IMR-90 (cell line): ENCODE data around the gene NAA30. TPM values are rescaled to one million over a fixed set of nuclear protein-coding genes. Genes with fewer than 3 reads are reported as not detected.

Experiments
- ATAC-seq: fragments of 200-7000 bp; cut with Tn5 transposase; 2 replicates; pipeline ENCODE4 v1.9.1; 2020; ENCODE audit warnings: low read depth, mild to moderate bottlenecking, moderate library complexity
- BruUV-seq: library from RNA; stranded (reverse); fragments of 400-500 nt; replicated peaks from 2 replicates; lab custom pipeline; 2021; lab: Mats Ljungman, UMichigan
- CTCF ChIA-PET: fragments of 300-600 bp; formaldehyde crosslinking; extraction: SDS; loops from one replicate; lab custom pipeline; 2021; ENCODE audit warnings: antibody characterized with exemption; lab: Yijun Ruan, JAX
- POLR2A ChIA-PET: fragments of 300-600 bp; sonication (Branson Sonifier 250); formaldehyde crosslinking; loops from one replicate; lab custom pipeline; 2022; ENCODE audit warnings: antibody characterized with exemption; ENCODE audit not compliant: unreplicated experiment; lab: Charles Lee
- DNase-seq: peaks from one replicate; pipeline ENCODE4 v3.0.0; 2013
- H2AFZ ChIP-seq: replicated peaks from 2 replicates; pipeline ENCODE3; 2013; ENCODE audit warnings: low read length, mild to moderate bottlenecking; ENCODE audit not compliant: poor library complexity
- H2AK5ac ChIP-seq: 2 replicates; pipeline ENCODE4 v1.6.1; 2013; ENCODE audit warnings: low read depth, low read length, inconsistent platforms
- H2AK9ac ChIP-seq: replicated peaks from 2 replicates; pipeline ENCODE3; 2013; ENCODE audit warnings: mild to moderate bottlenecking, low read depth, low read length, moderate library complexity; ENCODE audit not compliant: poor library complexity
- H2BK120ac ChIP-seq: 2 replicates; pipeline ENCODE4 v1.6.1; 2013; ENCODE audit warnings: low read depth, low read length, inconsistent platforms
- H2BK15ac ChIP-seq: 3 replicates; pipeline ENCODE4 v1.6.1; 2013; ENCODE audit warnings: low read depth, low read length, inconsistent platforms
- H2BK20ac ChIP-seq: 2 replicates; pipeline ENCODE4 v1.6.1; 2013; ENCODE audit warnings: low read depth, mild to moderate bottlenecking, inconsistent platforms, low read length, moderate library complexity
- H2BK5ac ChIP-seq: 2 replicates; pipeline ENCODE4 v1.6.1; 2013; ENCODE audit warnings: mild to moderate bottlenecking, low read depth, low read length, inconsistent platforms; ENCODE audit not compliant: poor library complexity, severe bottlenecking
- H3K14ac ChIP-seq: replicated peaks from 2 replicates; pipeline ENCODE4 v1.6.1; 2013; ENCODE audit warnings: low read depth, low read length, inconsistent platforms
- H3K18ac ChIP-seq: 2 replicates; pipeline ENCODE4 v1.6.1; 2013; ENCODE audit warnings: low read depth, low read length, control low read depth
- H3K23ac ChIP-seq: 2 replicates; pipeline ENCODE4 v1.6.1; 2013; ENCODE audit warnings: low read depth, low read length, inconsistent platforms
- H3K27ac ChIP-seq: 2 replicates; pipeline ENCODE4 v1.5.1; 2013; ENCODE audit warnings: mild to moderate bottlenecking, control low read depth, low read length; ENCODE audit not compliant: insufficient read depth
- H3K27me3 ChIP-seq: 2 replicates; pipeline ENCODE4 v1.6.1; 2013; ENCODE audit warnings: low read length; ENCODE audit not compliant: control insufficient read depth, insufficient read depth
- H3K36me3 ChIP-seq: 2 replicates; pipeline ENCODE4 v1.6.1; 2013; ENCODE audit warnings: low read length, mixed read lengths; ENCODE audit not compliant: control insufficient read depth, insufficient read depth
- H3K4ac ChIP-seq: 2 replicates; pipeline ENCODE4 v1.6.1; 2013; ENCODE audit warnings: low read depth, low read length, inconsistent platforms
- H3K4me1 ChIP-seq: 2 replicates; pipeline ENCODE4 v1.6.1; 2013; ENCODE audit warnings: low read length, mixed read lengths; ENCODE audit not compliant: control insufficient read depth, insufficient read depth
- H3K4me2 ChIP-seq: 2 replicates; pipeline ENCODE4 v1.6.1; 2013; ENCODE audit warnings: low read depth, mild to moderate bottlenecking, control low read depth, low read length, moderate library complexity
- H3K4me3 ChIP-seq: 2 replicates; pipeline ENCODE4 v1.5.1; 2013; ENCODE audit warnings: low read depth, mild to moderate bottlenecking, control low read depth, low read length, moderate library complexity; ENCODE audit not compliant: insufficient read depth
- H3K56ac ChIP-seq: 2 replicates; pipeline ENCODE4 v1.6.1; 2013; ENCODE audit warnings: low read length, inconsistent platforms; ENCODE audit not compliant: insufficient read depth; ENCODE audit errors: extremely low read depth
- H3K79me1 ChIP-seq, 2 experiments: 2 replicates each; pipeline ENCODE4 v1.6.1; 2013; ENCODE audit warnings: low read length in 2 of 2, inconsistent platforms in 1 of 2, low read depth in 1 of 2
- H3K9ac ChIP-seq: 2 replicates; pipeline ENCODE4 v1.6.1; 2013; ENCODE audit warnings: low read depth, low read length, control low read depth
- H3K9me1 ChIP-seq: 2 replicates; pipeline ENCODE4 v1.6.1; 2013; ENCODE audit warnings: low read length, inconsistent platforms; ENCODE audit not compliant: insufficient read depth
- H3K9me3 ChIP-seq: 2 replicates; pipeline ENCODE4 v1.6.1; 2013; ENCODE audit warnings: low read length; ENCODE audit not compliant: control insufficient read depth, insufficient read depth
- H4K20me1 ChIP-seq: 2 replicates; pipeline ENCODE4 v1.6.1; 2013; ENCODE audit warnings: low read length, inconsistent platforms; ENCODE audit not compliant: insufficient read depth
- H4K5ac ChIP-seq: 2 replicates; pipeline ENCODE4 v1.6.1; 2013; ENCODE audit warnings: mild to moderate bottlenecking, low read depth, low read length, control low read depth
- H4K8ac ChIP-seq, 2 experiments: 2 replicates each; pipeline ENCODE4 v1.6.1; 2013; ENCODE audit warnings: low read depth in 2 of 2, low read length in 2 of 2, control low read depth in 1 of 2, inconsistent platforms in 1 of 2
- H4K91ac ChIP-seq: 2 replicates; pipeline ENCODE4 v1.6.1; 2013; ENCODE audit warnings: low read depth, low read length, inconsistent platforms; ENCODE audit not compliant: insufficient read depth
- BHLHE40 ChIP-seq: fragments of 150-350 bp; IDR thresholded peaks from 2 replicates; pipeline ENCODE4 v1.6.1; 2016; ENCODE audit warnings: mild to moderate bottlenecking, low read depth, low read length
- CEBPB ChIP-seq: IDR thresholded peaks from 2 replicates; pipeline ENCODE4 v1.6.1; 2012; ENCODE audit warnings: low read depth, low read length, improper control_type of control experiment
- CHD1 ChIP-seq: IDR thresholded peaks from 2 replicates; pipeline ENCODE4 v1.6.1; 2012; ENCODE audit warnings: low read depth, low read length, improper control_type of control experiment
- FOS ChIP-seq: fragments of 150-350 bp; IDR thresholded peaks from 2 replicates; pipeline ENCODE4 v1.6.1; 2016; ENCODE audit warnings: low read depth, low read length
- MAFK ChIP-seq: IDR thresholded peaks from 2 replicates; pipeline ENCODE4 v1.6.1; 2012; ENCODE audit warnings: low read depth, low read length, improper control_type of control experiment
- MAZ ChIP-seq: IDR thresholded peaks from 2 replicates; pipeline ENCODE4 v1.6.1; 2012; ENCODE audit warnings: low read depth, mild to moderate bottlenecking, low read length, improper control_type of control experiment, moderate library complexity, borderline replicate concordance
- MXI1 ChIP-seq: IDR thresholded peaks from 2 replicates; pipeline ENCODE4 v1.6.1; 2012; ENCODE audit warnings: low read depth, mild to moderate bottlenecking, low read length, moderate library complexity, borderline replicate concordance
- NFE2L2 ChIP-seq: fragments of 150-350 bp; IDR thresholded peaks from 2 replicates; pipeline ENCODE4 v1.6.1; 2016; ENCODE audit warnings: low read depth, mild to moderate bottlenecking, low read length
- POLR2A ChIP-seq: IDR thresholded peaks from 2 replicates; pipeline ENCODE4 v1.6.1; 2012; ENCODE audit warnings: mild to moderate bottlenecking, low read depth, low read length
- RAD21 ChIP-seq: IDR thresholded peaks from 2 replicates; pipeline ENCODE4 v1.6.1; 2012; ENCODE audit warnings: low read length, improper control_type of control experiment
- RCOR1 ChIP-seq: IDR thresholded peaks from 2 replicates; pipeline ENCODE4 v1.6.1; 2012; ENCODE audit warnings: mild to moderate bottlenecking, low read length, improper control_type of control experiment; ENCODE audit not compliant: insufficient replicate concordance
- RFX5 ChIP-seq: IDR thresholded peaks from 2 replicates; pipeline ENCODE4 v1.8.0; 2012; ENCODE audit warnings: low read depth, mild to moderate bottlenecking, low read length, moderate library complexity
- SMC3 ChIP-seq: fragments of 150-350 bp; IDR thresholded peaks from 2 replicates; pipeline ENCODE4 v1.6.1; 2016; ENCODE audit warnings: low read depth, mild to moderate bottlenecking, antibody characterized with exemption, low read length, moderate library complexity
- WGBS, 2 experiments: methylation state at CpG; one replicate each; pipeline versions ENCODE4 v1.1.5 to v1.1.7; 2013; ENCODE audit warnings: missing lambda C conversion rate in 2 of 2; ENCODE audit not compliant: insufficient read length in 1 of 2; ENCODE audit errors: extremely low coverage in 2 of 2; 5-methylcytosine and 5-hydroxymethylcytosine counted together
- dilution Hi-C: fragments of 300-500 bp; cut with HindIII; formaldehyde crosslinking; loops from one replicate; pipeline ENCODE4 v1.14.3; 2018; ENCODE audit warnings: low sequenced_read_pairs; ENCODE audit not compliant: unreplicated experiment
- in situ Hi-C: fragments of 300-500 bp; cut with MboI; formaldehyde crosslinking; loops from 3 replicates; pipeline ENCODE4 v1.14.3; 2019; ENCODE audit warnings: low sequenced_read_pairs, inconsistent platforms, mixed read lengths
- intact Hi-C: fragments of 100-400 bp; cut with micrococcal nuclease; formaldehyde crosslinking; loops from 2 replicates; pipeline ENCODE4 v1.10.0; 2022
- polyA plus RNA-seq, 3 experiments: library from polyadenylated mRNA; depleted of rRNA; stranded (reverse); fragments of >200 nt; gene quantifications; 2 replicates each; pipeline ENCODE4 v1.2.3, GENCODE V29; 2012; ENCODE audit warnings: low replicate concordance in 1 of 3
- total RNA-seq: library from RNA; depleted of rRNA; stranded (reverse); fragments of >200 nt; gene quantifications from 2 replicates; pipeline ENCODE4 v1.2.3, GENCODE V29; 2012
- TF ChIP-seq, protein P1 (sequence below): conservative IDR thresholded peaks from 2 replicates; pipeline ENCODE4 v1.5.1; 2012; ENCODE audit warnings: mild to moderate bottlenecking, low read depth, low read length, improper control_type of control experiment
- TF ChIP-seq, protein P2 (sequence below): fragments of 150-350 bp; IDR thresholded peaks from 2 replicates; pipeline ENCODE4 v1.6.1; 2016; ENCODE audit warnings: low read depth, mild to moderate bottlenecking, low read length, moderate library complexity, borderline replicate concordance
- TF ChIP-seq, protein P3 (sequence below): fragments of 150-350 bp; IDR thresholded peaks from 2 replicates; pipeline ENCODE4 v1.6.1; 2017; ENCODE audit warnings: mild to moderate bottlenecking, antibody characterized with exemption, low read length, low read depth

Gene NAA30
- total and polyA plus RNA-seq, 2 of the 4 experiments (the other 2 are of a cell fraction): 5.8 to 24.4 TPM

DNA sequence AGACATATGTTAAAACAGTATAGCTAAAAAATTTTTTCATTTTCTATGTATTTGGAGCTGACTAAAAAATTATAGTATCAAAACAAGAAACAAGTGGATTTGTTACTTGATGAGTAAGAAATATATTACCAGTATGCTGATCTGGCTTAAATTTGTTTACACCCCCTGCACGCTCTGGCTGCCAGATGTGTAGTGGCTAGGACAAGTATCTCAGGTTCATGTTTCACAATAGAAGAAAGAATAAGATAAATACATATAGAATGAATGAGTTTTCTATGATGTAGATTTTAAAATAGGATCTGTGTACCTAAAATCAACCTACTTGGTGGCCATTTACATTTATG, 13.1 kb downstream of the NAA30 start:
- Histone ChIP-seq H3K27ac (no peak overlapping the region), H3K9ac (no peak overlapping the region), H3K56ac (no peak overlapping the region), H3K23ac (no peak overlapping the region), H3K14ac (no peak overlapping the region), H3K9me3 (no peaks in the 10 kb centered on the region), H3K4me1 (peaks cover 1% of the 10 kb centered on the region; the same call in 1 of the 2 replicates), H2BK15ac (no peak overlapping the region), H3K27me3 (no peaks in the 10 kb centered on the region), H4K5ac (no peak overlapping the region), H2BK120ac (no peak overlapping the region), H2AK5ac (no peak overlapping the region), H3K4me2 (no peak overlapping the region), H2BK20ac (no peak overlapping the region), H3K4me3 (no peak overlapping the region), H4K20me1 (no peaks in the 10 kb centered on the region), H3K4ac (no peak overlapping the region), H4K91ac (no peak overlapping the region), H3K79me1 (peaks cover 18 to 38% of the 10 kb centered on the region in 2 experiments), H3K36me3 (peaks cover 14% of the 10 kb centered on the region), H4K8ac (no peak overlapping the region), H2AFZ (no peak overlapping the region), H2AK9ac (no peak overlapping the region), H3K9me1 (peaks cover 3% of the 10 kb centered on the region; the same call in 1 of the 2 replicates), H2BK5ac (no peak overlapping the region), H3K18ac (no peak overlapping the region)
- ATAC-seq: no peak
- in situ Hi-C loops: no loop called here
- ChIA-PET CTCF (no interaction called here), POLR2A (no interaction called here)
- no CpG with 5 or more reads among the region's 1 CpG for WGBS, 2 experiments
- no peak for TF ChIP-seq CEBPB
- TF ChIP-seq, protein P1, sequence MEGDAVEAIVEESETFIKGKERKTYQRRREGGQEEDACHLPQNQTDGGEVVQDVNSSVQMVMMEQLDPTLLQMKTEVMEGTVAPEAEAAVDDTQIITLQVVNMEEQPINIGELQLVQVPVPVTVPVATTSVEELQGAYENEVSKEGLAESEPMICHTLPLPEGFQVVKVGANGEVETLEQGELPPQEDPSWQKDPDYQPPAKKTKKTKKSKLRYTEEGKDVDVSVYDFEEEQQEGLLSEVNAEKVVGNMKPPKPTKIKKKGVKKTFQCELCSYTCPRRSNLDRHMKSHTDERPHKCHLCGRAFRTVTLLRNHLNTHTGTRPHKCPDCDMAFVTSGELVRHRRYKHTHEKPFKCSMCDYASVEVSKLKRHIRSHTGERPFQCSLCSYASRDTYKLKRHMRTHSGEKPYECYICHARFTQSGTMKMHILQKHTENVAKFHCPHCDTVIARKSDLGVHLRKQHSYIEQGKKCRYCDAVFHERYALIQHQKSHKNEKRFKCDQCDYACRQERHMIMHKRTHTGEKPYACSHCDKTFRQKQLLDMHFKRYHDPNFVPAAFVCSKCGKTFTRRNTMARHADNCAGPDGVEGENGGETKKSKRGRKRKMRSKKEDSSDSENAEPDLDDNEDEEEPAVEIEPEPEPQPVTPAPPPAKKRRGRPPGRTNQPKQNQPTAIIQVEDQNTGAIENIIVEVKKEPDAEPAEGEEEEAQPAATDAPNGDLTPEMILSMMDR: no peak
- no peak for TF ChIP-seq RFX5
- no peak for TF ChIP-seq RCOR1
- no peak for TF ChIP-seq MXI1
- TF ChIP-seq FOS: no peak
- TF ChIP-seq, protein P2, sequence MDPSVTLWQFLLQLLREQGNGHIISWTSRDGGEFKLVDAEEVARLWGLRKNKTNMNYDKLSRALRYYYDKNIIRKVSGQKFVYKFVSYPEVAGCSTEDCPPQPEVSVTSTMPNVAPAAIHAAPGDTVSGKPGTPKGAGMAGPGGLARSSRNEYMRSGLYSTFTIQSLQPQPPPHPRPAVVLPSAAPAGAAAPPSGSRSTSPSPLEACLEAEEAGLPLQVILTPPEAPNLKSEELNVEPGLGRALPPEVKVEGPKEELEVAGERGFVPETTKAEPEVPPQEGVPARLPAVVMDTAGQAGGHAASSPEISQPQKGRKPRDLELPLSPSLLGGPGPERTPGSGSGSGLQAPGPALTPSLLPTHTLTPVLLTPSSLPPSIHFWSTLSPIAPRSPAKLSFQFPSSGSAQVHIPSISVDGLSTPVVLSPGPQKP: no peak
- no peak for TF ChIP-seq NFE2L2
- no peak for TF ChIP-seq CHD1
- TF ChIP-seq, protein P3, sequence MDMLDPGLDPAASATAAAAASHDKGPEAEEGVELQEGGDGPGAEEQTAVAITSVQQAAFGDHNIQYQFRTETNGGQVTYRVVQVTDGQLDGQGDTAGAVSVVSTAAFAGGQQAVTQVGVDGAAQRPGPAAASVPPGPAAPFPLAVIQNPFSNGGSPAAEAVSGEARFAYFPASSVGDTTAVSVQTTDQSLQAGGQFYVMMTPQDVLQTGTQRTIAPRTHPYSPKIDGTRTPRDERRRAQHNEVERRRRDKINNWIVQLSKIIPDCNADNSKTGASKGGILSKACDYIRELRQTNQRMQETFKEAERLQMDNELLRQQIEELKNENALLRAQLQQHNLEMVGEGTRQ: no peak
- TF ChIP-seq BHLHE40: no peak
- no peak for TF ChIP-seq SMC3
- TF ChIP-seq MAFK: no peak
- no peak for TF ChIP-seq RAD21
- TF ChIP-seq MAZ: no peak
- TF ChIP-seq POLR2A: no peak
- no TSS peak for BruUV-seq
- no peak for DNase-seq
- dilution Hi-C loops: no loop called here
- intact Hi-C loops: no loop called here
